ENCODE measurements around the gene TTC23.

DNA sequence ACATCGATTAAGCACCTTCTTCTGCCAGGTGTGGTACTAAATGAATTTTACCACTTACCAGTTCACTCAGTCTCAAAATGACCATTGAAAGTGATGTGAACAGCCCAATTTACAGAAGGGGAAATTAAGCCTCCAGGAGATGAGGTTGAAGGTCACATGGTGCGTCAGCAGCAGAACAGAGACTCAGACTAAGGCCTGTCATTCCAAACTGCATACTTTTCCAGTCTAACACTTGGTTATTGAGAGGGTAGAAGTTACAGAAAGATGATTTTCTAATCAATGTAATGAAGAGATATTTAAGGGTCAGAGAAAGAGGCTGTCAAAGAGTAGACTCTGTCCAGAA is 68.4 kb downstream of the TTC23 start:
- TF ChIP-seq EZH2 (optimal IDR thresholded peaks at IDR 0.05; ENCODE audit: low read depth, low read length), result no peak
- TF ChIP-seq, protein P1, sequence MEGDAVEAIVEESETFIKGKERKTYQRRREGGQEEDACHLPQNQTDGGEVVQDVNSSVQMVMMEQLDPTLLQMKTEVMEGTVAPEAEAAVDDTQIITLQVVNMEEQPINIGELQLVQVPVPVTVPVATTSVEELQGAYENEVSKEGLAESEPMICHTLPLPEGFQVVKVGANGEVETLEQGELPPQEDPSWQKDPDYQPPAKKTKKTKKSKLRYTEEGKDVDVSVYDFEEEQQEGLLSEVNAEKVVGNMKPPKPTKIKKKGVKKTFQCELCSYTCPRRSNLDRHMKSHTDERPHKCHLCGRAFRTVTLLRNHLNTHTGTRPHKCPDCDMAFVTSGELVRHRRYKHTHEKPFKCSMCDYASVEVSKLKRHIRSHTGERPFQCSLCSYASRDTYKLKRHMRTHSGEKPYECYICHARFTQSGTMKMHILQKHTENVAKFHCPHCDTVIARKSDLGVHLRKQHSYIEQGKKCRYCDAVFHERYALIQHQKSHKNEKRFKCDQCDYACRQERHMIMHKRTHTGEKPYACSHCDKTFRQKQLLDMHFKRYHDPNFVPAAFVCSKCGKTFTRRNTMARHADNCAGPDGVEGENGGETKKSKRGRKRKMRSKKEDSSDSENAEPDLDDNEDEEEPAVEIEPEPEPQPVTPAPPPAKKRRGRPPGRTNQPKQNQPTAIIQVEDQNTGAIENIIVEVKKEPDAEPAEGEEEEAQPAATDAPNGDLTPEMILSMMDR (IDR thresholded peaks at IDR 0.05; ENCODE audit: low read length), result no peak

Measured in MM.1S (cell line).